Stimulated activated memory B cell treated with anti-CD40 and anti-IgM and Interleukin-4, amounts not matched to agents 10 μg/mL and 1 μg/mL and 100 μg/mL, for 72 hours (primary cell): ENCODE results near the gene KARS1.

Experiments used
- ATAC-seq: fragments of 150-1000 bp; cut with Tn5 transposase; 2 replicates; pipeline ENCODE4 v1.10.0; 2021
- H3K27ac Mint-ChIP-seq: one replicate; pipeline ENCODE4 v1.8.0; 2022; ENCODE audit warnings: mild to moderate bottlenecking, mixed read lengths
- H3K27me3 Mint-ChIP-seq: one replicate; pipeline ENCODE4 v1.8.0; 2022; ENCODE audit warnings: mixed read lengths
- H3K36me3 Mint-ChIP-seq: one replicate; pipeline ENCODE4 v1.8.0; 2022; ENCODE audit warnings: mixed read lengths
- H3K4me1 Mint-ChIP-seq: one replicate; pipeline ENCODE4 v1.8.0; 2022; ENCODE audit warnings: mixed read lengths
- H3K4me3 Mint-ChIP-seq: one replicate; pipeline ENCODE4 v1.8.0; 2022; ENCODE audit warnings: mild to moderate bottlenecking, moderate library complexity, mixed read lengths
- H3K9me3 Mint-ChIP-seq: one replicate; pipeline ENCODE4 v1.8.0; 2022; ENCODE audit warnings: mixed read lengths

The KARS1 gene

GRCh38 chr16:75635036-75635435 is 12.4 kb downstream of the KARS1 start:
- Mint-ChIP-seq H3K9me3 (no peaks in the 10 kb centered on the region), H3K27ac (peak overlapping the region; percentile 24), H3K4me3 (no peak overlapping the region), H3K4me1 (no peaks in the 10 kb centered on the region), H3K27me3 (no peaks in the 10 kb centered on the region), H3K36me3 (peaks cover 63% of the 10 kb centered on the region)
- no peak for ATAC-seq

- no peak for ATAC-seq
- Mint-ChIP-seq H3K36me3 (peaks cover 71% of the 10 kb centered on the region), H3K9me3 (no peaks in the 10 kb centered on the region), H3K27ac (no peak overlapping the region), H3K4me1 (no peaks in the 10 kb centered on the region), H3K4me3 (no peak overlapping the region), H3K27me3 (no peaks in the 10 kb centered on the region)
Observed at GRCh38 chr16:75632857-75633256, 14.6 kb downstream of the KARS1 start.

- H3K4me3 Mint-ChIP-seq, result no peak overlapping the region
- ATAC-seq, result no peak
- H3K4me1 Mint-ChIP-seq, result no peaks in the 10 kb centered on the region
- H3K27ac Mint-ChIP-seq, result no peak overlapping the region
- H3K27me3 Mint-ChIP-seq, result no peaks in the 10 kb centered on the region
- H3K36me3 Mint-ChIP-seq, result peaks cover 68% of the 10 kb centered on the region
- H3K9me3 Mint-ChIP-seq, result no peaks in the 10 kb centered on the region
Observed at GRCh38 chr16:75630052-75630451, 17.4 kb downstream of the KARS1 start.

- H3K36me3 Mint-ChIP-seq, result peaks cover 68% of the 10 kb centered on the region
- no peaks in the 10 kb centered on the region for H3K27me3 Mint-ChIP-seq
- peak overlapping the region; percentile 11 for H3K27ac Mint-ChIP-seq
- H3K4me3 Mint-ChIP-seq, result no peak overlapping the region
- H3K4me1 Mint-ChIP-seq, result no peaks in the 10 kb centered on the region
- no peaks in the 10 kb centered on the region for H3K9me3 Mint-ChIP-seq
- no peak for ATAC-seq
Observed at GRCh38 chr16:75629132-75629531, 18.3 kb downstream of the KARS1 start.

- H3K36me3 Mint-ChIP-seq, result peaks cover 63% of the 10 kb centered on the region
- H3K27ac Mint-ChIP-seq, result peak overlapping the region; percentile 11
- H3K4me1 Mint-ChIP-seq, result no peaks in the 10 kb centered on the region
- H3K27me3 Mint-ChIP-seq, result no peaks in the 10 kb centered on the region
- H3K4me3 Mint-ChIP-seq, result no peak overlapping the region
- H3K9me3 Mint-ChIP-seq, result no peaks in the 10 kb centered on the region
- no peak for ATAC-seq
Observed at GRCh38 chr16:75628351-75628750, 19.1 kb downstream of the KARS1 start.

- Mint-ChIP-seq H3K9me3 (no peaks in the 10 kb centered on the region), H3K4me3 (no peak overlapping the region), H3K27ac (peak overlapping the region; percentile 11), H3K27me3 (no peaks in the 10 kb centered on the region), H3K36me3 (peaks cover 63% of the 10 kb centered on the region), H3K4me1 (no peaks in the 10 kb centered on the region)
- no peak for ATAC-seq
Observed at GRCh38 chr16:75627851-75628250, 19.6 kb downstream of the KARS1 start.

GRCh38 chr16:75626806-75627205 is 20.7 kb downstream of the KARS1 start:
- no peak overlapping the region for H3K4me3 Mint-ChIP-seq
- ATAC-seq, result no peak
- H3K27me3 Mint-ChIP-seq, result no peaks in the 10 kb centered on the region
- peaks cover 57% of the 10 kb centered on the region for H3K36me3 Mint-ChIP-seq
- H3K9me3 Mint-ChIP-seq, result no peaks in the 10 kb centered on the region
- peak overlapping the region; percentile 11 for H3K27ac Mint-ChIP-seq
- peaks cover 4% of the 10 kb centered on the region for H3K4me1 Mint-ChIP-seq

GRCh38 chr16:75624921-75625334 is 22.5 kb downstream of the KARS1 start:
- no peak overlapping the region for H3K27ac Mint-ChIP-seq
- H3K9me3 Mint-ChIP-seq, result no peaks in the 10 kb centered on the region
- no peaks in the 10 kb centered on the region for H3K27me3 Mint-ChIP-seq
- H3K36me3 Mint-ChIP-seq, result peaks cover 60% of the 10 kb centered on the region
- ATAC-seq, result no peak
- no peak overlapping the region for H3K4me3 Mint-ChIP-seq
- H3K4me1 Mint-ChIP-seq, result peaks cover 16% of the 10 kb centered on the region

GRCh38 chr16:75622761-75623605 is 24.5 kb downstream of the KARS1 start, which contains the start of gene ADAT1:
TSS of gene ADAT1 (minus strand) at chr16:75623281. CDS start at chr16:75620799, 2,482 bp downstream.
- Mint-ChIP-seq H3K4me3 (peak within 1 kb of the TSS; percentile 90), H3K36me3 (peaks cover 49% of the 10 kb centered on the region), H3K27me3 (no peaks in the 10 kb centered on the region), H3K27ac (peak within 1 kb of the TSS; percentile 90), H3K9me3 (no peaks in the 10 kb centered on the region), H3K4me1 (peaks cover 16% of the 10 kb centered on the region)
- peak; percentile 97 for ATAC-seq

GRCh38 chr16:75621170-75621477 is 26.3 kb downstream of the KARS1 start:
- no peaks in the 10 kb centered on the region for H3K9me3 Mint-ChIP-seq
- H3K27ac Mint-ChIP-seq, result no peak overlapping the region
- H3K4me1 Mint-ChIP-seq, result peaks cover 26% of the 10 kb centered on the region
- H3K27me3 Mint-ChIP-seq, result no peaks in the 10 kb centered on the region
- no peak overlapping the region for H3K4me3 Mint-ChIP-seq
- peaks cover 48% of the 10 kb centered on the region for H3K36me3 Mint-ChIP-seq
- no peak for ATAC-seq

- Mint-ChIP-seq H3K27me3 (no peaks in the 10 kb centered on the region), H3K36me3 (peaks cover 48% of the 10 kb centered on the region), H3K4me1 (peaks cover 27% of the 10 kb centered on the region), H3K4me3 (no peak overlapping the region), H3K27ac (no peak overlapping the region), H3K9me3 (no peaks in the 10 kb centered on the region)
- ATAC-seq, result no peak
Observed at GRCh38 chr16:75620326-75621169, 26.9 kb downstream of the KARS1 start.

GRCh38 chr16:75618780-75619179 is 28.7 kb downstream of the KARS1 start:
- Mint-ChIP-seq H3K4me3 (no peak overlapping the region), H3K36me3 (peaks cover 53% of the 10 kb centered on the region), H3K4me1 (peaks cover 27% of the 10 kb centered on the region), H3K27me3 (no peaks in the 10 kb centered on the region), H3K9me3 (no peaks in the 10 kb centered on the region), H3K27ac (no peak overlapping the region)
- no peak for ATAC-seq

- Mint-ChIP-seq H3K4me1 (peaks cover 27% of the 10 kb centered on the region), H3K9me3 (no peaks in the 10 kb centered on the region), H3K27ac (no peak overlapping the region), H3K4me3 (no peak overlapping the region), H3K36me3 (peaks cover 67% of the 10 kb centered on the region), H3K27me3 (no peaks in the 10 kb centered on the region)
- no peak for ATAC-seq
Observed at GRCh38 chr16:75617121-75617520, 30.3 kb downstream of the KARS1 start.

GRCh38 chr16:75616521-75617010 is 30.9 kb downstream of the KARS1 start:
- H3K9me3 Mint-ChIP-seq, result no peaks in the 10 kb centered on the region
- H3K27ac Mint-ChIP-seq, result no peak overlapping the region
- H3K4me3 Mint-ChIP-seq, result no peak overlapping the region
- peaks cover 70% of the 10 kb centered on the region for H3K36me3 Mint-ChIP-seq
- no peaks in the 10 kb centered on the region for H3K27me3 Mint-ChIP-seq
- ATAC-seq, result no peak
- peaks cover 21% of the 10 kb centered on the region for H3K4me1 Mint-ChIP-seq

- H3K36me3 Mint-ChIP-seq, result peaks cover 64% of the 10 kb centered on the region
- H3K9me3 Mint-ChIP-seq, result no peaks in the 10 kb centered on the region
- ATAC-seq, result no peak
- H3K27me3 Mint-ChIP-seq, result no peaks in the 10 kb centered on the region
- H3K27ac Mint-ChIP-seq, result no peak overlapping the region
- no peak overlapping the region for H3K4me3 Mint-ChIP-seq
- H3K4me1 Mint-ChIP-seq, result peaks cover 12% of the 10 kb centered on the region
Observed at GRCh38 chr16:75615619-75616018, 31.8 kb downstream of the KARS1 start.
